ENCODE data around the gene MRPL12.
A peak's percentile ranks its signal among the peaks of the same experiment; 100 is the strongest.

The MRPL12 gene

DNA sequence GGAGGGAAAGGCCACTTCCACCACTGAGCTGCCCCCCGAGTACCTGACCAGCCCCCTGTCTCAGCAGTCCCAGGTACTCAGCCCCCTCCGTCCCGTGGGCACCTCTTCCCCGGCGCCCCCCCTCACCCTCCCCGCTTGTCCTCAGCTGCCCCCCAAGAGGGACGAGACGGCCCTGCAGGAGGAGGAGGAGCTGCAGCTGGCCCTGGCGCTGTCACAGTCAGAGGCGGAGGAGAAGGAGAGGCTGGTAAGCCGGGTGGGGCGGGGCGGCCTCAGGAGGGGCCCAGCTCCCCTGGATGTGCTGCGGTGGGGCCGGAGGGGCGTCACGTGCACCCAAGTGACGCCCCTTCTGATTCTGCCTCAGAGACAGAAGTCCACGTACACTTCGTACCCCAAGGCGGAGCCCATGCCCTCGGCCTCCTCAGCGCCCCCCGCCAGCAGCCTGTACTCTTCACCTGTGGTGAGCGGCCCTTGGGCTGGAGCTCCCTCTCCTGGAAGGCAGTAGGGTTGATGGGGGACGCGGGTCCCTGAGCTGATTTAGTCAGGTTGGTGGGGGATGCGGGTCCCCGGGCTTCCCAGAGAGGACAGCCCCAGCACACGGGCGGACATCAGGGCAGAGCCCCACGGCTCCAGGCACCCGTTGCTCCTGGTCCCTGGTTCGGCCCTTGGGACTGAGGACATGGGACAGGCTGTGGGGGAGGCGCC, 9.5 kb upstream of the MRPL12 start:
- DNase-seq (ENCODE audit: low read depth): no peak
- no peak overlapping the region for H3K4me3 ChIP-seq (ENCODE audit: low read depth, low read length)
- TF ChIP-seq, protein P1, sequence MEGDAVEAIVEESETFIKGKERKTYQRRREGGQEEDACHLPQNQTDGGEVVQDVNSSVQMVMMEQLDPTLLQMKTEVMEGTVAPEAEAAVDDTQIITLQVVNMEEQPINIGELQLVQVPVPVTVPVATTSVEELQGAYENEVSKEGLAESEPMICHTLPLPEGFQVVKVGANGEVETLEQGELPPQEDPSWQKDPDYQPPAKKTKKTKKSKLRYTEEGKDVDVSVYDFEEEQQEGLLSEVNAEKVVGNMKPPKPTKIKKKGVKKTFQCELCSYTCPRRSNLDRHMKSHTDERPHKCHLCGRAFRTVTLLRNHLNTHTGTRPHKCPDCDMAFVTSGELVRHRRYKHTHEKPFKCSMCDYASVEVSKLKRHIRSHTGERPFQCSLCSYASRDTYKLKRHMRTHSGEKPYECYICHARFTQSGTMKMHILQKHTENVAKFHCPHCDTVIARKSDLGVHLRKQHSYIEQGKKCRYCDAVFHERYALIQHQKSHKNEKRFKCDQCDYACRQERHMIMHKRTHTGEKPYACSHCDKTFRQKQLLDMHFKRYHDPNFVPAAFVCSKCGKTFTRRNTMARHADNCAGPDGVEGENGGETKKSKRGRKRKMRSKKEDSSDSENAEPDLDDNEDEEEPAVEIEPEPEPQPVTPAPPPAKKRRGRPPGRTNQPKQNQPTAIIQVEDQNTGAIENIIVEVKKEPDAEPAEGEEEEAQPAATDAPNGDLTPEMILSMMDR (IDR thresholded peaks at IDR 0.05; ENCODE audit: control insufficient read depth, extremely low read depth, insufficient read depth): 0 out of 2 replicates have a peak, but pooled peaks have one; percentile 7

DNA sequence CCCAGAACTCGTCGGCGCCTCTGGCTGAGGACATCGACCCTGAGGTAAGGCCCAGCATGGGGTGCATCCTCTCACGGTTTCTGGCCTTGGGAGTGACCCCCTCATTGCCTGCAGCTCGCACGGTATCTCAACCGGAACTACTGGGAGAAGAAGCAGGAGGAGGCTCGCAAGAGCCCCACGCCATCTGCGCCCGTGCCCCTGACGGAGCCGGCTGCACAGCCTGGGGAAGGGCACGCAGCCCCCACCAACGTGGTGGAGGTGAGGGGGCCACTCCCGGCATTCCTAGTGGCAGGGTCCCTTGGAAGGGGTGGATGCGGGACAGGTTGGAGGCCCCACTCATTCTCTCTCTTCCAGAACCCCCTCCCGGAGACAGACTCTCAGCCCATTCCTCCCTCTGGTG, 8.4 kb upstream of the MRPL12 start:
- TF ChIP-seq, protein P1 (IDR thresholded peaks at IDR 0.05; ENCODE audit: control insufficient read depth, extremely low read depth, insufficient read depth): no peak
- no peak for DNase-seq (ENCODE audit: low read depth)
- H3K4me3 ChIP-seq (ENCODE audit: low read depth, low read length): no peak overlapping the region

DNA sequence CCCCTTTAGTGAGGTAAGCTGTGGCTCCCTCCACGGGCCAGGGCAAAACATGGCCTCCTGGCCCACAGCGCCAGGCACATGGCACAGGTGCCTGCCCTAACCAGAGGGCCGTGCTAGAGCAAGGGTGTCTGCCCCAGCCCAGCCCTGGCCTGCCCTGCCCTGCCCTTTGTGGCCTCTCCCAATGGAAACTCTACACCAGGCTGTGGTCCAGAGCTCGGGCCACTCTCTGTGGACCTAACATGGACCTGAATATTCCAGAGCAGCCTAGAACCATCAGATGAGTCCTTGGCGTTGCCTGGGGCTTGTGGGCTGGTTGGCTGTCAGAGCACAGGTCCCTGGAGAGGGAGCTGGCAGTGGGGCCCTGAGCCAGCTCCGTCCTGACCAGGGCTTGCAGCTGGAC, 8.0 kb upstream of the MRPL12 start:
- no peak overlapping the region for H3K4me3 ChIP-seq (ENCODE audit: low read depth, low read length)
- no peak for DNase-seq (ENCODE audit: low read depth)
- TF ChIP-seq, protein P1 (IDR thresholded peaks at IDR 0.05; ENCODE audit: control insufficient read depth, extremely low read depth, insufficient read depth): no peak

DNA sequence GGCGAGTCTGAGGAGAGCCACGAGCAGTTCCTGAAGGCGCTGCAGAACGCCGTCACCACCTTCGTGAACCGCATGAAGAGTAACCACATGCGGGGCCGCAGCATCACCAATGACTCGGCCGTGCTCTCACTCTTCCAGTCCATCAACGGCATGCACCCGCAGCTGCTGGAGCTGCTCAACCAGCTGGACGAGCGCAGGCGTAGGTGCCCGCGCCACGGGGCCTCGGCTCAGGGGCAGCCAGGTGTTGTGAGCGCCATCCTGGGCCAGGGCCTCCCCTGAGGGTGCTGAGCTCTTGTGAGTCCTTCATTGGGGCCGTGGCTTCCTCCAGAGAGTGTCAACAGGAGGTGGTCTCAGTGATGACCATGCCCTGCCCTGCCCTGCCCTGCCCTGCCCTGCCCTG, 7.4 kb upstream of the MRPL12 start:
- TF ChIP-seq, protein P1 (IDR thresholded peaks at IDR 0.05; ENCODE audit: control insufficient read depth, extremely low read depth, insufficient read depth): no peak
- H3K4me3 ChIP-seq (ENCODE audit: low read depth, low read length): no peak overlapping the region
- no peak for DNase-seq (ENCODE audit: low read depth)

DNA sequence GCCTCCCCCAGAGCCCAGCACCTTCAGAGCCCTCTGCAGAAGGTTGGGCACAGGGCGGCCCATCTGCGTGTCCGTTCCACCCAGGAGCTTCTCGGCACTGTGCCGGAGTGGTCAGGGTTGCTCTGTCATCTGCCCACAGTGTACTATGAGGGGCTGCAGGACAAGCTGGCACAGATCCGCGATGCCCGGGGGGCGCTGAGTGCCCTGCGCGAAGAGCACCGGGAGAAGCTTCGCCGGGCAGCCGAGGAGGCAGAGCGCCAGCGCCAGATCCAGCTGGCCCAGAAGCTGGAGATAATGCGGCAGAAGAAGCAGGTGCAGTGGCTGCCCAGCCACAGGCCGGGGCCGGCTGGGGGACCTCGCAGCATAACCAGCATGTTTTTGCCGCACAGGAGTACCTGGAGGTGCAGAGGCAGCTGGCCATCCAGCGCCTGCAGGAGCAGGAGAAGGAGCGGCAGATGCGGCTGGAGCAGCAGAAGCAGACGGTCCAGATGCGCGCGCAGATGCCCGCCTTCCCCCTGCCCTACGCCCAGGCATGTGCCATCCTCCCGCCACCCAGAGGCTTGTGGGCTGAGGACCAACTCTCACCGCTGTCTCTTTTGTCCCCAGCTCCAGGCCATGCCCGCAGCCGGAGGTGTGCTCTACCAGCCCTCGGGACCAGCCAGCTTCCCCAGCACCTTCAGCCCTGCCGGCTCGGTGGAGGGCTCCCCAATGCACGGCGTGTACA, 6.8 kb upstream of the MRPL12 start:
- no peak for DNase-seq (ENCODE audit: low read depth)
- H3K4me3 ChIP-seq (ENCODE audit: low read depth, low read length): no peak overlapping the region
- TF ChIP-seq, protein P1 (IDR thresholded peaks at IDR 0.05; ENCODE audit: control insufficient read depth, extremely low read depth, insufficient read depth): no peak

DNA sequence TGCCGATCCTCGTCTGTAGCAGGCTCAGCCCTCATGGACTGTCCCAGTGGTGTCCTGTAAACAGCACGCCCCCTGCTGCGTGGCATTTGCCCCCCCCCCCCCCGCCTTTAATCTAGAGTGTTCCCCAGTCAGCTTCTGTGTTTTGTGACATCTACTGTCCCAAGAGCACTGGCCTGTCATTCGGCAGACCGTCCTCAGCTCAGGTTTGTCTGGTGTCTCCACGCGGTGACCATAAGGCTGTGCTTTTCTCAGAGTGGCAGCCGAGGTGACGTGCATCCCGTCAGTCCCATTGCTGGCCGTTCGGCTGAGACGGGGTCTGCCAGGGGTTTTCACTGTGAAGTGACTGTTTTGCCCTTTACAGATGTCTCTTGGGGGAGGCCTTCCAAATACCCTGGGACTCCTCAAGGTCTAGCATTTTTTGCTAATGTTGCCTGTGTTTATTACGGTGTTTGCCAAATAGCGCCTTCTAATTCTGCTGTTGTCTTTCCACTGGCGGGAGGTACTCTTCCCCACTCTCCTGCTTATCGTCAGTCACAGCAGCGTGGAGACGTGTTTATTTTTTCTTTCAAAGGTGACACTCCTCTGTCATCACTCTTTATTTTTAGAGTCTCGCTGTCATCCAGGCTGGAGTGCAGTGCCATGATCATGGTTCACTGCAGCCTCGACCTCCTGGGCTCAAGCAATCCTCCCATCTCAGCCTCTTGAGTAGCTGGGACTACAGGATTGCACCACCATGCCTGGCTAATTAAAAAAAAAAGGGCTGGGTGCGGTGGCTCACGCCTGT, 5.7 kb upstream of the MRPL12 start:
- TF ChIP-seq, protein P1 (IDR thresholded peaks at IDR 0.05; ENCODE audit: control insufficient read depth, extremely low read depth, insufficient read depth): no peak
- no peak for DNase-seq (ENCODE audit: low read depth)
- no peak overlapping the region for H3K4me3 ChIP-seq (ENCODE audit: low read depth, low read length)

Data from LNCaP clone FGC (cell line).